CD4-positive, alpha-beta T cell treated with Interleukin-1 beta for 1 hour (primary cell): Measurements from ENCODE around the gene ATP5MG.
"Not testable (repeated sequence)": the region's sequence is repeated elsewhere in the genome, so short reads cannot be mapped to it uniquely, and the experiment has no call there.

Experiments
- DNase-seq, 2 donors: peaks; one replicate each; pipeline ENCODE4 v3.0.0-alpha.2; 2020 to 2022

The ATP5MG gene

GRCh38 chr11:118410055-118410745, 8.8 kb downstream of the ATP5MG start:
- no peak for DNase-seq

GRCh38 chr11:118411530-118411929, 10.1 kb downstream of the ATP5MG start:
- DNase-seq: no peak

- DNase-seq: no peak
Measured at GRCh38 chr11:118412921-118413320, 11.5 kb downstream of the ATP5MG start.

- DNase-seq: no peak
Measured at GRCh38 chr11:118415062-118415738, 13.8 kb downstream of the ATP5MG start.

- DNase-seq: peak in 1 of 2 donors; percentile 21
Measured at GRCh38 chr11:118415739-118416068, 14.3 kb downstream of the ATP5MG start.

- DNase-seq: not testable (repeated sequence)
Measured at GRCh38 chr11:118416900-118417299, 15.5 kb downstream of the ATP5MG start.

GRCh38 chr11:118417801-118418200, 16.4 kb downstream of the ATP5MG start:
- DNase-seq: no peak

- no peak for DNase-seq
Measured at GRCh38 chr11:118418766-118419165, 17.4 kb downstream of the ATP5MG start.

GRCh38 chr11:118427707-118428106, 26.3 kb downstream of the ATP5MG start:
- no peak for DNase-seq

GRCh38 chr11:118430956-118431355, 29.6 kb downstream of the ATP5MG start:
- DNase-seq: no peak

- peak; percentile 44 to 66 for DNase-seq
Measured at GRCh38 chr11:118434123-118434552, 32.7 kb downstream of the ATP5MG start.

GRCh38 chr11:118434553-118435289, 33.3 kb downstream of the ATP5MG start:
- DNase-seq: peak in 1 of 2 donors; percentile 19

- DNase-seq: peak; percentile 54 to 59
Measured at GRCh38 chr11:118435290-118435892, 34.0 kb downstream of the ATP5MG start.

- peak; percentile 90 to 94 for DNase-seq
Measured at GRCh38 chr11:118435893-118436624, 34.7 kb downstream of the ATP5MG start, which contains the start of gene KMT2A. Gene KMT2A (plus strand): TSS chr11:118436492. CDS start chr11:118436513, 21 bp downstream.

GRCh38 chr11:118436639-118437207, 35.3 kb downstream of the ATP5MG start:
- DNase-seq: peak in 1 of 2 donors; percentile 52

GRCh38 chr11:118437208-118438125, 36.1 kb downstream of the ATP5MG start:
- DNase-seq: peak; percentile 39 to 64

GRCh38 chr11:118438314-118438931, 37.0 kb downstream of the ATP5MG start:
- peak; percentile 39 to 65 for DNase-seq

GRCh38 chr11:118439646-118440045, 38.2 kb downstream of the ATP5MG start:
- peak in 1 of 2 donors; percentile 22 for DNase-seq

- DNase-seq: no peak
Measured at GRCh38 chr11:118441770-118442275, 40.4 kb downstream of the ATP5MG start.

GRCh38 chr11:118442301-118442700, 40.9 kb downstream of the ATP5MG start:
- DNase-seq: no peak
